Activated T-cell treated with anti-CD3 and anti-CD28 coated beads, Interleukin-2, amount 50 U/mL, for 4 hours (primary cell): ENCODE results near the gene GLYR1. TPM values are rescaled to one million over a fixed set of nuclear protein-coding genes. Genes with fewer than 3 reads are reported as not detected.
"Not testable (repeated sequence)": the region's sequence is repeated elsewhere in the genome, so short reads cannot be mapped to it uniquely, and the experiment has no call there.

Experiments used
- ATAC-seq, 2 donors: fragments of 200-7000 bp; cut with Tn5 transposase; one replicate each; pipeline ENCODE4 v1.10.0; 2021
- DNase-seq: peaks from one replicate; pipeline ENCODE4 v3.0.0-alpha.2; 2020
- H3K27me3 Mint-ChIP-seq: one replicate; pipeline ENCODE4 v1.8.0; 2021; ENCODE audit warnings: low read depth, mixed read lengths
- H3K36me3 Mint-ChIP-seq: one replicate; pipeline ENCODE4 v1.8.0; 2022; ENCODE audit warnings: mixed read lengths; ENCODE audit not compliant: insufficient read depth
- H3K4me1 Mint-ChIP-seq: one replicate; pipeline ENCODE4 v1.8.0; 2021; ENCODE audit warnings: low read depth, mixed read lengths
- H3K4me3 Mint-ChIP-seq: one replicate; pipeline ENCODE4 v1.8.0; 2021; ENCODE audit warnings: mild to moderate bottlenecking, moderate library complexity, mixed read lengths
- H3K9me3 Mint-ChIP-seq: one replicate; pipeline ENCODE4 v1.8.0; 2021; ENCODE audit warnings: mixed read lengths
- total RNA-seq, 3 donors: library from RNA; stranded (reverse); gene quantifications; one replicate each; pipeline ENCODE4 v1.2.1, GENCODE V29; 2021

GLYR1 gene
- total RNA-seq, 3 donors from 2014 or later = 109 to 116 (median 114) TPM

DNA sequence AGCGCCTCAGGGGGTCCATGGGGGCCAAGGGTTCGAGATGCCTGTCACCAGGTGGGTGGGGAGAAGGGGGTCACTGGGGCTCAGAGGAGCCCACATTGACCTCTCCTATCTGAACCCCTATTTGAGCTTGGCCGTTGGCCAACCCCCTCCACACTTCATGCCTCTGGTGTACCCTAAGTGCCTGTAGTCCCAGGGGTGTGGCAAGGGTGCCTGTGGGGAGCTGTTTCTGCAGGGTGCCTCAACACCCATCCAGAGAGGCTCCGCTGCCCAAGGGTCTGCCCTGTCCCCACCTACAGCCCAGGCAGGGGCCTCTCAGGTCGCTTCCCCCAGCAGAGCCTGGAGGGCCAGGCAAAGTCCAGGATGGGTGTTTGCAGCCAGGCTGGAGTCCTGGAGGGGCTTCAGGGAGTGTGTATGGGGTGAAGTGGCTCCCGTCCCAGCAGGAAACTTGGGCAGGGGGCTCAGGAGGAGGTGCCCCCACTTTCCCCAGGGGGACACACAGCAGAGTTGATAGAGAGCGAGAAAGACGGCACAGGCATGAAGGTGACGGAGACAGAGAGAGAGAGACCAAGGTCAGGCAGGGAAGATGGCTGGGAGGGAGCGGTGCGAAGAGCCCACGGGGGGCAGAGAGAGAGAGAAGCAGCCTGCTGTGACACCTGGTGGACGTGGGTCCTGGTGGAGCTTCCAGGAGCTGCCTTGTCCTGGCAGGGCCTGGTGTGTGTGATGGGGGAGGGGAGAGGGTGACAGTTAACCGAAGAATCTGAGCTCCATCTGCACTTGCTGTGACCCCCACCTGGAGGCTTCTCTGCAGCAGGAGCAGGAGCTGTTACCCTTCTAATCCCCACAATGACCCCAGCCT, 59.2 kb downstream of the GLYR1 start, which contains the start of gene SEPTIN12:
SEPTIN12 (minus strand) TSS at position 719 of the 856 bp plus-strand sequence; CDS start at position 19, 700 bp downstream.
- H3K4me1 Mint-ChIP-seq = no peaks in the 10 kb centered on the region
- H3K36me3 Mint-ChIP-seq = no peaks in the 10 kb centered on the region
- ATAC-seq = no peak
- no peak within 1 kb of the TSS for H3K4me3 Mint-ChIP-seq
- DNase-seq = no peak
- no peaks in the 10 kb centered on the region for H3K9me3 Mint-ChIP-seq
- no peaks in the 10 kb centered on the region for H3K27me3 Mint-ChIP-seq

DNA sequence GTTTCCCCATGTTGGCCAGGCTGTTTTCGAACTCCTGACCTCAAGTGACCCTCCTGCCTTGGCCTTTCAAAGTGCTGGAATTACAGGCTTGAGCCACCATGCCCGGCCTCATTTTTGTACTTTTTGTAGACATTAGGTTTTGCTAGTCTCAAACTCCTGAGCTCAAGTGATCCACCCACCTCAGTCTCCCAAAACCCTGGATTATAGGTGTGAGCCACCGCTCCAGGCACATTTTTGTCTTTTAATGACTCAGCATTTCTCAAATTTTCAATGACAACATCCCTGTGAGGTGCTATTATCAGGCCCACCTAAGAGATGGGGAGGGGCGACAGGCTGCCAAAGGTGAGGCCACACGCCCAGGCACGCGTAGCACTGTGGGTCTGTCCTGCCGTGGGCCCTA, 60.0 kb downstream of the GLYR1 start:
- no peak for ATAC-seq
- DNase-seq = no peak
- Mint-ChIP-seq H3K4me1 (no peaks in the 10 kb centered on the region), H3K27me3 (no peaks in the 10 kb centered on the region), H3K4me3 (no peak overlapping the region), H3K36me3 (no peaks in the 10 kb centered on the region), H3K9me3 (no peaks in the 10 kb centered on the region)

DNA sequence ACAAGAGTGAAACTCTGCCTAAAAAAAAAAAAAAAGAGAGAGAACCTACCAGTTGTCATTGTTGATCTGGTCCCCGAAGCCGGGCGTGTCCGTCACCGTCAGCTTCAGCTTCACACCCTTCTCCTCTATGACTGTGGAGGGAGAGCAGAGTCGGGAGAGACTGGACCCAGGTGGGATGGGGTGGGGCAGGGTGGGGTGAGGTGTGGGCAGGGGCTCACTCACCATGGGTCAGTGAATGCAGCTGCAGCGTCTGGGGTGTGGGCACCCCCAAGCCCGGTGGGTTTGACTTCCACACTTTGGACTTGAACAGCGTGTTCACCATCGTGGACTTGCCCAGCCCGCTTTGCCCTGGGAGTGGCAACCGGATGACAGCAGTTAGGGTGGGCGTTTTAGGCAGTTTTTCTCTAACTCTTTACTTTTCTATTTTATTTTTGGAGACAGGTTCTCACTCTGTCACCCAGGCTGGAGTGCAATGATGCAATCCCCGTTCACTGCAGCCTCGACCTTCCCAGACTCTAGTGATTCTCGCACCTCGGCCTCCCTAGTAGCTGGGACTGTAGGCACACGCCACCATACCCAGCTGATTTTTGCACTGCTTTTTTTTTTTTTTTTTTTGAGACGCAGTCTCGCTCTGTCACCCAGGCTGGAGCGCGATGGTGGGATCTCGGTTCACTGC, 61.2 kb downstream of the GLYR1 start:
- Mint-ChIP-seq H3K36me3 (no peaks in the 10 kb centered on the region), H3K4me1 (no peaks in the 10 kb centered on the region), H3K9me3 (no peaks in the 10 kb centered on the region), H3K4me3 (no peak overlapping the region), H3K27me3 (no peaks in the 10 kb centered on the region)
- no peak for DNase-seq
- ATAC-seq = no peak

DNA sequence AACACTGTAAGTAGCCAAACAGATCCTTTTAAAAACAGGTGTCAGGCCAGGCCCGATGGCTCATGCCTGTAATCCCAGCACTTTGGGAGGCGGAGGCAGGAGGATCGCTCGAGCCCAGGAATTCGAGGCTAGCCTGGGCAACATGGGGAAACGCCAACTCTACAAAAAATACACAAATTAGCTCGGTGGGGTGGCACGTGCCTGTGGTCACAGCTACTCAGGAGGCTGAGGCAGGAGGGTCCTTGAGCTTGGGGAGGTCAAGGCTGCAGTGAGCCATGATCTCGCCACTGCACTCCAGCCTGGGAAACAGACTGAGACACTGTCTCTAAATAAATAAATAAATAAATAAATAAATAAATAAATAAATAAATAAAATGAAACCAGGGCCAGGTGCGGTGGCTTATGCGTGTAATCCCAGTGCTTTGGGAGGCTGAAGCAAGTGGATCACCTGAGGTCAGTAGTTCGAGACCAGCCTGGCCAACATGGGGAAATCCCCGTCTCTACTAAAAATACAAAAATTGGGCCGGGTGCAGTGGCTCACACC, 62.6 kb downstream of the GLYR1 start:
- H3K36me3 Mint-ChIP-seq, H3K27me3 Mint-ChIP-seq, DNase-seq, H3K9me3 Mint-ChIP-seq, H3K4me1 Mint-ChIP-seq, H3K4me3 Mint-ChIP-seq, ATAC-seq: not testable (repeated sequence)

DNA sequence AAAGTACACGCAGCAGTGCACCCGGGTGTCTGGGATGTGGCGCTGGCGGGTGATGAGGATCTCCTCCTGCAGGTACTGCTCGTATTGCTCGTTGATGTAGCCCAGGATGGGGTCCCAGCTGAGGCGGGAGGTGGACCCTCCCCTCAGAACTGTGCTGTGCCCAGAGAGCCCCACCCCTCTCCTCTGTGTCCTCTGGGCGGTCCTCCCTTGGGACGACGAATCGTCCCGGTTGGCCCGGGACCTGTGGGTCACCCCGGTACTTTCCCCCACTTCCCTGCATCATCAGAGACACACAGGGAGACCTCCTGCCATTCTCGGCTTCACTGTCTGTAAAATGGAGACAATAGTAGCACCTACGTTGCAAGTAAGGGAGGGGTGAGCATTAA, 63.1 kb downstream of the GLYR1 start:
- Mint-ChIP-seq H3K4me3 (no peak overlapping the region), H3K36me3 (no peaks in the 10 kb centered on the region), H3K27me3 (no peaks in the 10 kb centered on the region), H3K4me1 (no peaks in the 10 kb centered on the region), H3K9me3 (no peaks in the 10 kb centered on the region)
- DNase-seq (no peak), ATAC-seq (no peak)

DNA sequence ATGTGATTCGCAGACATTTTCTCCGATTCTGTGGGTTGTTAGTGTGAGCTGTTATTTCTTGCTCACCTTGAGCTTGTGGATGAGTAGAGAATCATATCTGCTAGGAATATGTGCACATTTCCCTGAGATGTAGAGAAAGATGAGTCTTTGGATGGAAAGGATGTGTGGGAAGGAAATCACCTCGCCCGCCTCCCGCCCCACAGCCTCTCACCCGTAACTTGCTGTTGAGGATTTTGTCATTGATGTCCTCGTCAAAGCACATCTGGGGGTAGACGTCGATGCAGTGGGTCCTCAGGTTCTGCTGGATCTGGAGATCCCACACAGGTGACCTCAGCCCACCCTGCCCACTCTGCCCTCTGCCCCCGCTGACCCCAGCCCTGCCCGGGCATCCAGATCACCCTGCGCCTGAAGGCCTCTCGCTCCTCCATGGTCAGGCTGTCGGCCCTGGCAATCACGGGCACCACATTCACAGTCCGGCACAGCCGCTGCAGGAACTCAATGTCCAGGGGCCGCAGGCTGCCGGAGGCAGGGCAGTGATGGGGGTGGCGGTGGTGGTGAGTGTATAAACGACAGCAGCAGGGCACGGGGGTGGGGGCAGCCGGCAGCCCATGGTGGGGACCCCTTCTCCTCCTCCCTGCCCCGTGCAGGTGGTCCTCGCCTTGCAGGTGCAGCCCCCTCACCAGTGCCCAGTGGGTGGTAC, 63.7 kb downstream of the GLYR1 start:
- H3K4me3 Mint-ChIP-seq = no peak overlapping the region

DNA sequence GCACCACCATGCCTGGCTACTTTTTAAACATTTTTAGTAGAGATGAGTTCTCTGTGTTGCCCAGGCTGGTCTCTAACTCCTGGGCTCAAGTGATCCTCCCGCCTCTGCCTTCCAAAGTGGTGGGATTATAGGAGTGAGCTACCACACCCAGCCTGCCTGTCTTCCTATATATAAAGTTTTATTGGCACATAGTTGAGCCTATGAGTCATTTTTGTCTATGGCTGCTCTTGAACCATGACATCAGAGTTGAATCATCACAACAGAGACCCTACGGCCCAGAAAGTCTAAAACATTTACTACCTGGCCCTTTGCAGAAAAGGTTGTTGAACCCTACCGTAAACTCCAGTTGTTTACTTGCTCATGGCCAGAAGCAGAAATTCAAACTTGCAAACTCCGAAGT, 66.9 kb downstream of the GLYR1 start:
- Mint-ChIP-seq H3K4me1 (no peaks in the 10 kb centered on the region), H3K9me3 (no peaks in the 10 kb centered on the region), H3K36me3 (no peaks in the 10 kb centered on the region), H3K27me3 (no peaks in the 10 kb centered on the region), H3K4me3 (no peak overlapping the region)
- DNase-seq (no peak), ATAC-seq (no peak)

More for the DNA sequence above, 63.7 kb downstream of the GLYR1 start:
- H3K27me3 Mint-ChIP-seq = no peaks in the 10 kb centered on the region
- DNase-seq (no peak), ATAC-seq (no peak)
- H3K9me3 Mint-ChIP-seq = no peaks in the 10 kb centered on the region
- no peaks in the 10 kb centered on the region for H3K4me1 Mint-ChIP-seq
- no peaks in the 10 kb centered on the region for H3K36me3 Mint-ChIP-seq

DNA sequence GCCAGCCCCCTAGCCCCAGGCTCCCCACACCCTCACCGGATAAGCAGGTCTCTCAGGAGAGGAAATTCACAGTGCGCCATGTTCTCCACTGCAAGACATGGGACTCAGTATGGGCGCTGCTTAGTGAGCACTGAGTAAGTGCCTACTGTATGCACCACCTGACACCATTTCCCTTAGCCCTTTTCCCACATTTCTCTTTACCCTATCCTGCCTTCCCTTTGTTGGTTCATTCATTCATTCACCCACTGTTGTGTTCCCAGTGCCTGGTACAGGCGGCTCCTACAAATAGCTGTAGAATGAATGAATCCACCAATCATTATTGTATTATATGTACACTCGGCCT, 69.1 kb downstream of the GLYR1 start:
- H3K36me3 Mint-ChIP-seq = no peaks in the 10 kb centered on the region
- H3K9me3 Mint-ChIP-seq = no peaks in the 10 kb centered on the region
- H3K27me3 Mint-ChIP-seq = no peaks in the 10 kb centered on the region
- no peaks in the 10 kb centered on the region for H3K4me1 Mint-ChIP-seq
- no peak for ATAC-seq
- H3K4me3 Mint-ChIP-seq = no peak overlapping the region
- no peak for DNase-seq

DNA sequence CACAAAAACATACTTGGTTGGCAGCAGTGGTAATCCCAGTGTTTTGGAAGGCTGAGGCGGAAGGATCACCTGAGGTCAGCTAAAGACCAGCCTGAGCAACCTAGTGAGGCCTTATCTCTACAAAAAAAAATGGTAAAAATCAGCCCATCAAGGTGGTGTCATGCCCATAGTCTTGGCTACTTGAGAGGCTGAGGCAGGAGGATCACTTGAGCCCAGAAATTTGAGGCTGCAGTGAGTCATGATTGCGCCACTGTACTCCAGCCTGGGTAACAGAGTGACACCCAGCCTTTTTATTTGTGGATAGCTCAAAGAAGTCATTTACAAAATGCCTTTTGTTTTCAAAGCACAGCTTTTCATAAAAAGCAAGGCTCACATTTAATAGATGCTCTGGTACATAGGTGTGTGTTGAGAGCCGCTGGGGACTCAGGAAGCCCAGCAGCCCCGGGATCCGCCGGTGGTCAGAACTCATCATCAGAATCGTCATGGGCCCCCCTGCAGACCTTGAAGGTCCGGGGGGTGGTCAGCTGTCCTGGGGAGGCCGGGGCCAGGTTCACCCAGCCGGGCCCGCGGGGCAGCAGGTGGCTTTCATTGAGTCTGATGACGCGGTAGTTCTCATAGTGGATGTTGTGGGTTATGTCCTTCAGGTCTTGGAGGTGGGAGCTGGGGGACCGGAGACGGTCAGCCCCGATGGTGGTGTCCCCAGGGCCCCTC, 69.6 kb downstream of the GLYR1 start:
- DNase-seq = no peak
- Mint-ChIP-seq H3K36me3 (no peaks in the 10 kb centered on the region), H3K4me3 (no peak overlapping the region), H3K27me3 (no peaks in the 10 kb centered on the region), H3K4me1 (no peaks in the 10 kb centered on the region), H3K9me3 (no peaks in the 10 kb centered on the region)
- ATAC-seq = no peak

DNA sequence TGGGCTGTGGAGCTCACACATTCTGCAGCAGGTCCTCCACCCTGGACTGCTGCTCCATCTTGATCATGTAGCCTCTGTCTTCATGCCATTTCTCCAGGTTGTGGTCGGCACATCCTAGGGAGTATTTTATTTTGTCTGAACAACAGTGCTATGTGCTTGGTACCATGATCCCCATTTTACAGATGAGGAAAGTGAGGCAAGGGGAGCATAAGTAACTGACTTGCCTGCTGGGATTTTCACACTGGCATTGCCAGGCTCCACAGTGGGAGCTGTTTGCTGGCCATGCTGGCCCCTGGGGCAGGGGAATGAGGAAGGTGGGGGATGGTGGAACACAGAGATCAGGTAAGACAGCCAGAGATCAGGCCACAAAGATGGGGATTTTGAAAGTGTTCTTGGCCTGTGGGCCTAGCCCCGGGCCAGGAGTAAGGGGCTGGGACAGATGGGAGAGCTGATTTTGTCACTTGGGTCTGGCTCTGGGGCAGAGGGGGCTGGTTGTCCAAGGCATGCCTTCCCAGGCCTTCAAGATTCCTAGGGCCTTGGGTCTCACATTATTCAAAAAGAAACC, 70.9 kb downstream of the GLYR1 start:
- no peaks in the 10 kb centered on the region for H3K27me3 Mint-ChIP-seq
- ATAC-seq = no peak
- DNase-seq = no peak
- H3K4me3 Mint-ChIP-seq = no peak overlapping the region
- H3K36me3 Mint-ChIP-seq = no peaks in the 10 kb centered on the region
- H3K9me3 Mint-ChIP-seq = no peaks in the 10 kb centered on the region
- H3K4me1 Mint-ChIP-seq = no peaks in the 10 kb centered on the region

DNA sequence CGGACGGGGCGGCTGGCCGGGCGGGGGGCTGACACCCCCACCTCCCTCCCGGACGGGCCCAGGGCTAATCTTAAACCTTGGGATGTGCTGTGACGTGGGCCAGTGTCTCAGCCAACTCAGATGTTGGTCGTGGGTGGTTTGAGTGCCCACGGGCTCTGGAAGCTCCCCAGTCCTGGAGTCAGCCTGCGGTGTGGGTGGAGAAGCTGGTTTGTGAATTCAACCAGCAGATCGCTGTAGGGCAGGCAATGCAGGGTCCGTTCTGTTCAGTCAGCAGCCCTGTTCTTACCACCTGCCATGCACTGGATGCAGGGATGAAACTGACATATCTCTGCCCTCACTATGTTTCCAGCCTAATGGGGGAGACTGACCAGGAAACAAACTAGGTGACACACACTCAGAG, 72.1 kb downstream of the GLYR1 start:
- Mint-ChIP-seq H3K27me3 (no peaks in the 10 kb centered on the region), H3K9me3 (no peaks in the 10 kb centered on the region), H3K36me3 (no peaks in the 10 kb centered on the region), H3K4me3 (no peak overlapping the region), H3K4me1 (no peaks in the 10 kb centered on the region)
- DNase-seq = no peak
- ATAC-seq = no peak

DNA sequence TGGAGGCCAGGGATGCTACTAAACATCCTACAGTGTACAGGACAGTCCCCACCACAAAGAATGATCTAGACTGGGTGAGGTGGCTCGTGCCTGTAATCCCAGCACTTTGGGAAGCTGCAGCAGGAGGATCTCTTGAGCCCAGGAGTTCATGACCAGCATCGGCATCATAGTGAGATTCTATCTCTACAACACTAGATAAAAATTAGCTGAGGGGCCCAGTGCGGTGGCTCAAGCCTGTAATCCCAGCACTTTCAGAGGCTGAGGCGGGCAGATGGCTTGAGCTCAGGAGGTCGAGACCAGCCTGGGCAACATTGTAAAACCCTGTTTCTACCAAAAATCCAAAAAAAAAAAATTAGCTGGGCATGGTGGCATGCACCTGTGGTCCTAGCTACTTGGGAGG, 74.7 kb downstream of the GLYR1 start:
- no peaks in the 10 kb centered on the region for H3K36me3 Mint-ChIP-seq
- DNase-seq (no peak), ATAC-seq (no peak)
- no peaks in the 10 kb centered on the region for H3K9me3 Mint-ChIP-seq
- H3K4me3 Mint-ChIP-seq = no peak overlapping the region
- peaks cover 18% of the 10 kb centered on the region for H3K4me1 Mint-ChIP-seq
- H3K27me3 Mint-ChIP-seq = no peaks in the 10 kb centered on the region

DNA sequence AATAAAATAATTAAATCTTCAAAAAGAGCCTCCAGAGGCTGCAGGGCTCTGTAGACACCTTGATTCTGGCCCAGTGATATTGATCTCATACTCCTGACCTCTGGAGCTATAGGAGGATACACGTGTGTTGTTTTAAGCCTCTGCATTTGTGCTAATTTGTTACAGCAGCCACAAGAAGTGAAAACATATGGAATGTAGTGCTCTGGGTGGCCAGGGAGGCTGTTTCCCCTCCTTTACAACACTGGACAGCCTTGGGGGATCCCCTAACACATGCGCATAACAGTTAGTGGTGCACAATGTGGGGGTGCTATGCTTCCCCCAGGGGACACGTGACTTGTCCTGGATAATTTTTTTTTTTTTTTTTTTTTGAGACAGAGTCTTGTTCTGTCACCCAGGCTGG, 75.4 kb downstream of the GLYR1 start:
- Mint-ChIP-seq H3K4me3 (no peak overlapping the region), H3K27me3 (no peaks in the 10 kb centered on the region), H3K36me3 (no peaks in the 10 kb centered on the region), H3K9me3 (no peaks in the 10 kb centered on the region), H3K4me1 (peaks cover 21% of the 10 kb centered on the region)
- DNase-seq = no peak
- no peak for ATAC-seq

DNA sequence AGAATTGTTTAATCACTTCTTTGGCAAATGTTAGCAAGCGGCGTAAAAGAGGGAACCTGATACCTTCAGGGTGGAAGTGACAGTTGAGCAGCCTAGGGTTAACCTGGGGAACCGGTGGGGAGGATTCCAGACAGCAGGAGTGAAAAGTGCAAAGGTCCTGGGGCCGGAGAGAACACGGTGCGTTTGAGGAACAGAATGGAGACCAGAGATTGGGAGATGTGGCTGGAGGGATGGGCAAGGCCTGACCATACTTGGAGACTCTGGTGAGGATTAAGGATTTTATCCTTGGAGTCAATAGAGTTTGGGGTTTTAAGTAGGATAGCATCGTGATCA, 77.8 kb downstream of the GLYR1 start:
- DNase-seq (no peak), ATAC-seq (no peak)
- Mint-ChIP-seq H3K9me3 (no peaks in the 10 kb centered on the region), H3K36me3 (no peaks in the 10 kb centered on the region), H3K4me3 (peak overlapping the region; percentile 89), H3K27me3 (no peaks in the 10 kb centered on the region), H3K4me1 (peaks cover 29% of the 10 kb centered on the region)
